Neural cell (in vitro differentiated cells): ENCODE results near the gene SCN4B.

ENCODE experiments used
- CTCF ChIP-seq: fragments of 450-650 bp; IDR thresholded peaks from 2 replicates; pipeline ENCODE4 v1.5.1; 2014; ENCODE audit warnings: antibody characterized with exemption, mild to moderate bottlenecking, moderate library complexity; ENCODE audit not compliant: poor library complexity, severe bottlenecking
- EZH2 ChIP-seq: fragments of 200-600, 300-800 bp; shearing (Covaris generic), sonication (generic); IDR thresholded peaks from 2 replicates; pipeline ENCODE4 v1.6.1; 2014; ENCODE audit warnings: antibody characterized with exemption, low read length, borderline replicate concordance, mild to moderate bottlenecking; ENCODE audit not compliant: insufficient read depth, poor library complexity, severe bottlenecking
- MXI1 ChIP-seq: fragments of 450-650 bp; conservative IDR thresholded peaks from 2 replicates; pipeline ENCODE4 v1.6.1; 2014; ENCODE audit warnings: antibody characterized with exemption, mild to moderate bottlenecking; ENCODE audit not compliant: poor library complexity, severe bottlenecking
- POLR2AphosphoS5 ChIP-seq: IDR thresholded peaks from 2 replicates; pipeline ENCODE4 v1.6.1; 2012
- REST ChIP-seq: IDR thresholded peaks from 2 replicates; pipeline ENCODE4 v1.6.1; 2012; ENCODE audit warnings: borderline replicate concordance

DNA sequence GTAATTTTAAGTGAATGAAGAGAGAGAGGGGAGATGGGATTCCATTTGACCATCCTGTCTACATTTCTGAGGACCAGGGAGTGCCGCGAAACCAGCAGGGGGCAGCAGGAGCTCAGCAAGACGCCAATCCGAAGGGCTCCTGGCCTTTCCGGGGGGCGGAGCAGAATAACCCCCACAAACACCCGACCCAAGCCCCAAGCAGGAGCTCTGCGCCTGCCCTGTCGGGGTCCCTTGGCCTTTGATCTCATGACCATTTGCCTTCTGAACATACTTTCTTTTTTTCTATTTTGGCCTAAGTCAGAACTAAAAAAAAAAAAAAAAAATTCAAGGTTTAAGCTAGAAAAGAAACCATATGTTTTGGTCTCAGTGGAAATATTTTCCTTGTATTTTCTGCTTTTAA lies 45.7 kb upstream of the SCN4B start:
- TF ChIP-seq POLR2AphosphoS5, result no peak
- TF ChIP-seq MXI1, result no peak
- TF ChIP-seq CTCF, result peak; percentile 66
- no peak for TF ChIP-seq EZH2
- no peak for TF ChIP-seq REST
